GM06990 (cell line): ENCODE measurements around the gene GNA12.

ENCODE experiments used
- DNase-seq: peaks from one replicate; pipeline ENCODE4 v3.0.0-alpha.2; 2011; ENCODE audit not compliant: insufficient read length; ENCODE audit errors: extremely low read depth
- H3K27me3 ChIP-seq: replicated peaks from 2 replicates; pipeline ENCODE4 v1.6.0; 2011; ENCODE audit warnings: low read length; ENCODE audit not compliant: control insufficient read depth, insufficient read depth
- H3K36me3 ChIP-seq: 2 replicates; pipeline ENCODE4 v1.5.1; 2011; ENCODE audit warnings: low read length; ENCODE audit not compliant: control insufficient read depth, insufficient read depth
- H3K4me3 ChIP-seq: replicated peaks from 2 replicates; pipeline ENCODE4 v1.5.1; 2011; ENCODE audit warnings: low read depth, mild to moderate bottlenecking, control low read depth, low read length
- CTCF ChIP-seq: IDR thresholded peaks from 2 replicates; pipeline ENCODE4 v1.5.1; 2011; ENCODE audit warnings: low read length, control low read depth, mild to moderate bottlenecking, inconsistent platforms; ENCODE audit not compliant: insufficient read depth, poor library complexity, severe bottlenecking

Gene GNA12

GRCh38 chr7:2775376-2775775, 68.7 kb downstream of the GNA12 start:
- no peaks in the 10 kb centered on the region; the same call in none of the 2 replicates for H3K36me3 ChIP-seq
- no peak for DNase-seq
- no peaks in the 10 kb centered on the region for H3K27me3 ChIP-seq
- TF ChIP-seq CTCF, result no peak
- no peak overlapping the region for H3K4me3 ChIP-seq

- no peak for DNase-seq
- Histone ChIP-seq H3K27me3 (no peaks in the 10 kb centered on the region), H3K4me3 (no peak overlapping the region), H3K36me3 (no peaks in the 10 kb centered on the region; the same call in none of the 2 replicates)
- TF ChIP-seq CTCF, result no peak
These were observed 69.2 kb downstream of the GNA12 start for GRCh38 chr7:2774935-2775334.

GRCh38 chr7:2774280-2774679, 69.8 kb downstream of the GNA12 start:
- no peaks in the 10 kb centered on the region; the same call in none of the 2 replicates for H3K36me3 ChIP-seq

GRCh38 chr7:2773608-2774007, 70.5 kb downstream of the GNA12 start:
- no peak overlapping the region for H3K4me3 ChIP-seq
- H3K36me3 ChIP-seq, result no peaks in the 10 kb centered on the region; the same call in 1 of the 2 replicates
- no peaks in the 10 kb centered on the region for H3K27me3 ChIP-seq
- no peak for DNase-seq
- TF ChIP-seq CTCF, result no peak

More at GRCh38 chr7:2774280-2774679, 69.8 kb downstream of the GNA12 start:
- TF ChIP-seq CTCF, result no peak
- Histone ChIP-seq H3K4me3 (no peak overlapping the region), H3K27me3 (no peaks in the 10 kb centered on the region)
- no peak for DNase-seq

GRCh38 chr7:2771274-2771731, 72.8 kb downstream of the GNA12 start:
- Histone ChIP-seq H3K4me3 (no peak overlapping the region), H3K36me3 (no peaks in the 10 kb centered on the region; the same call in 1 of the 2 replicates), H3K27me3 (no peaks in the 10 kb centered on the region)
- no peak for DNase-seq
- no peak for TF ChIP-seq CTCF

- Histone ChIP-seq H3K27me3 (no peaks in the 10 kb centered on the region), H3K4me3 (no peak overlapping the region), H3K36me3 (no peaks in the 10 kb centered on the region; the same call in 1 of the 2 replicates)
- no peak for DNase-seq
- no peak for TF ChIP-seq CTCF
These were observed 79.5 kb downstream of the GNA12 start for GRCh38 chr7:2764621-2765020.
